K562 (cell line): ENCODE results near the gene LYST. TPM values are rescaled to one million over a fixed set of nuclear protein-coding genes. Genes with fewer than 3 reads are reported as not detected.

ENCODE experiments used
- ESRRA ChIP-seq: fragments of 450-650 bp; IDR thresholded peaks from 2 replicates; pipeline ENCODE4 v1.6.1; 2014; ENCODE audit warnings: low read depth, mild to moderate bottlenecking, moderate library complexity, borderline replicate concordance
- FOXA3 ChIP-seq, 2 experiments: fragments of 450-650 bp in 1 of 2; sonication (generic) in 1 of 2; formaldehyde crosslinking; IDR thresholded peaks in 1 of 2; conservative IDR thresholded peaks in 1 of 2; 2 replicates each; pipeline versions ENCODE4 v1.4.0 to v1.8.0; 2020 to 2022; ENCODE audit warnings: mild to moderate bottlenecking in 2 of 2, missing genetic modification reagents in 1 of 2
- GTF2F1 ChIP-seq: IDR thresholded peaks from 2 replicates; pipeline ENCODE4 v1.6.1; 2011; ENCODE audit warnings: low read depth, low read length, improper control_type of control experiment
- NR4A1 ChIP-seq, 2 experiments: fragments of 250-450 bp in 1 of 2; fragments of 450-650 bp in 1 of 2; sonication (Bioruptor Pico) in 1 of 2; IDR thresholded peaks; 2 replicates each; pipeline versions ENCODE4 v1.4.0 to v1.6.1; 2016 to 2020; ENCODE audit warnings: mild to moderate bottlenecking in 2 of 2, missing compliant biosample characterization in 1 of 2, missing genetic modification characterization in 1 of 2, moderate library complexity in 1 of 2
- PML ChIP-seq: IDR thresholded peaks from 2 replicates; pipeline ENCODE4 v1.6.1; 2012; ENCODE audit warnings: low read length, inconsistent platforms
- RBFOX2 ChIP-seq: fragments of 200-400 bp; formaldehyde crosslinking; IDR thresholded peaks from 2 replicates; pipeline ENCODE4 v1.6.1; 2017; ENCODE audit warnings: low read depth, mild to moderate bottlenecking, low read length, moderate library complexity
- ZBTB40 ChIP-seq, 2 experiments: fragments of 450-650 bp in 1 of 2; sonication (generic) in 1 of 2; formaldehyde crosslinking in 1 of 2; IDR thresholded peaks; 2 replicates each; pipeline versions ENCODE4 v1.7.1 to v1.9.0; 2016 to 2022; ENCODE audit warnings: inconsistent platforms in 1 of 2, mild to moderate bottlenecking in 1 of 2, missing genetic modification reagents in 1 of 2
- ZFP36 ChIP-seq: fragments of 150-350 bp; IDR thresholded peaks from 2 replicates; pipeline ENCODE4 v1.6.1; 2018; ENCODE audit warnings: low read length, low read depth; ENCODE audit not compliant: partially characterized antibody
- ZFPM2 ChIP-seq: fragments of 250-450 bp; sonication (Bioruptor Pico); IDR thresholded peaks from 2 replicates; pipeline ENCODE4 v1.5.1; 2022; ENCODE audit warnings: mild to moderate bottlenecking
- ZNF592 ChIP-seq: fragments of 450-650 bp; IDR thresholded peaks from 2 replicates; pipeline ENCODE4 v1.6.1; 2017; ENCODE audit warnings: antibody characterized with exemption, mild to moderate bottlenecking
- polyA plus RNA-seq, 8 experiments: library from polyadenylated mRNA; depleted of rRNA in 4 of 8; stranded (reverse) in 5 of 8; unstranded in 3 of 8; fragments of >200 nt; fragmentation: Nextera tagmentation in 2 of 8; fragmentation: Illumina TruSeq in 1 of 8; extraction: Ambion mirVana in 2 of 8; extraction: Trizol in 1 of 8; gene quantifications; 2 replicates each; pipeline versions ENCODE4 v1.2.1 to v1.2.3, GENCODE V29; 2011 to 2014; ENCODE audit warnings: inconsistent platforms in 1 of 8, missing spikeins in 1 of 8
- total RNA-seq, 7 experiments: library from RNA; depleted of rRNA in 6 of 7; stranded (reverse); fragments of >200 nt in 6 of 7; fragmentation: Illumina TruSeq in 2 of 7; extraction: Trizol in 2 of 7; gene quantifications; 2 replicates each; pipeline versions ENCODE4 v1.2.1 to v1.2.3, GENCODE V29; 2011 to 2021; ENCODE audit warnings: low replicate concordance in 1 of 7

LYST gene
- total and polyA plus RNA-seq, 9 of the 15 experiments (the other 6 are each of a cell fraction or from before 2014, with no cell fraction given) = 0.73 to 2.4 (median 1.4) TPM

GRCh38 chr1:235866913-235867845 lies 473 bp upstream of the LYST start (continued):
- no peak for TF ChIP-seq ZNF592
- TF ChIP-seq ESRRA = peak; percentile 21; the same call in 1 of the 2 replicates
- TF ChIP-seq RBFOX2 = peak; percentile 74
- TF ChIP-seq ZBTB40 (IDR thresholded peaks at IDR 0.05) = peak; percentile 20; the same call in 1 of the 2 replicates
- no peak for TF ChIP-seq ZBTB40 (CRISPR knock-in tag; IDR thresholded peaks at IDR 0.05)
- TF ChIP-seq ZFPM2 (CRISPR knock-in tag) = no peak
- no peak for TF ChIP-seq FOXA3 (CRISPR knock-in tag; conservative IDR thresholded peaks at IDR 0.05 in 1 of 2, IDR thresholded peaks at IDR 0.05 in 1 of 2)
- TF ChIP-seq PML = peak; percentile 77; the same call in 1 of the 2 replicates
- no peak; the same call in 1 of the 2 replicates for TF ChIP-seq NR4A1 (CRISPR knock-in tag; IDR thresholded peaks at IDR 0.05)
- TF ChIP-seq NR4A1 (tag; IDR thresholded peaks at IDR 0.05) = no peak
- peak; percentile 10 for TF ChIP-seq ZFP36
- TF ChIP-seq GTF2F1 = no peak
